Endothelial cell of umbilical vein (primary cell): ENCODE data around the gene MS4A10. TPM values are rescaled to one million over a fixed set of nuclear protein-coding genes. Genes with fewer than 3 reads are reported as not detected.
"Not testable (repeated sequence)": the region's sequence is repeated elsewhere in the genome, so short reads cannot be mapped to it uniquely, and the experiment has no call there.

Experiments
- BruUV-seq: library from RNA; stranded (reverse); fragments of 400-500 nt; replicated peaks from 2 replicates; lab custom pipeline; 2021; lab: Mats Ljungman, UMichigan
- CTCF ChIA-PET: fragments of 300-600, 350-600 bp; sonication (Branson Sonifier 250); formaldehyde crosslinking; loops from one replicate; lab custom pipeline; 2021; ENCODE audit warnings: antibody characterized with exemption, inconsistent platforms; lab: Charles Lee
- POLR2A ChIA-PET: fragments of 300-600, 350-600 bp; sonication (Branson Sonifier 250); formaldehyde crosslinking; loops from one replicate; lab custom pipeline; 2021; ENCODE audit warnings: antibody characterized with exemption, inconsistent platforms; lab: Charles Lee
- DNase-seq: peaks from one replicate; pipeline ENCODE4 v3.0.0-alpha.2; 2011; ENCODE audit warnings: low read depth, low spot score
- FAIRE-seq: peaks from 2 replicates; lab custom pipeline; 2011; peaks lifted over from hg19 to GRCh38; lab: Jason Lieb, UNC
- H2AFZ ChIP-seq: 2 replicates; pipeline ENCODE4 v1.6.0; 2012; ENCODE audit warnings: low read depth, low read length, control low read depth, inconsistent platforms
- H3K27ac ChIP-seq: 2 replicates; pipeline ENCODE4 v1.5.1; 2011; ENCODE audit warnings: low read depth, mild to moderate bottlenecking, control low read depth, low read length, moderate library complexity; ENCODE audit not compliant: insufficient read depth
- H3K27me3 ChIP-seq, 2 experiments: 2 replicates each; pipeline versions ENCODE4 v1.6.0 to v1.6.1; 2011; ENCODE audit warnings: low read length in 2 of 2, mixed read lengths in 1 of 2; ENCODE audit not compliant: control insufficient read depth in 2 of 2, insufficient read depth in 2 of 2
- H3K36me3 ChIP-seq, 2 experiments: 2 replicates in 1 of 2; 3 replicates in 1 of 2; pipeline ENCODE4 v1.5.1; 2011; ENCODE audit warnings: low read length in 2 of 2, mild to moderate bottlenecking in 1 of 2, moderate library complexity in 1 of 2; ENCODE audit not compliant: control insufficient read depth in 2 of 2, insufficient read depth in 2 of 2; ENCODE audit errors: extremely low read depth in 1 of 2
- H3K4me1 ChIP-seq: 3 replicates; pipeline ENCODE4 v1.5.1; 2011; ENCODE audit warnings: mild to moderate bottlenecking, low read length; ENCODE audit not compliant: control insufficient read depth, insufficient read depth; ENCODE audit errors: extremely low read depth
- H3K4me2 ChIP-seq: 2 replicates; pipeline ENCODE4 v1.6.1; 2011; ENCODE audit warnings: low read length, control low read depth, mixed read lengths; ENCODE audit not compliant: insufficient read depth
- H3K4me3 ChIP-seq, 3 experiments: fragments of 200-600 bp in 1 of 3; sonication (generic), shearing (Covaris generic) in 1 of 3; replicated peaks in 1 of 3; 2 replicates each; pipeline ENCODE4 v1.5.1; 2011 to 2016; ENCODE audit warnings: control low read depth in 3 of 3, low read length in 3 of 3, mild to moderate bottlenecking in 2 of 3, inconsistent platforms in 1 of 3, low read depth in 1 of 3, moderate library complexity in 1 of 3; ENCODE audit not compliant: insufficient read depth in 1 of 3
- H3K79me2 ChIP-seq: 2 replicates; pipeline ENCODE4 v1.6.0; 2012; ENCODE audit warnings: low read length, inconsistent platforms; ENCODE audit not compliant: control insufficient read depth, insufficient read depth
- H3K9ac ChIP-seq: replicated peaks from 2 replicates; pipeline ENCODE3; 2011; ENCODE audit warnings: low read length, control low read depth; ENCODE audit not compliant: insufficient read depth; ENCODE audit errors: extremely low read depth
- H3K9me1 ChIP-seq: replicated peaks from 3 replicates; pipeline ENCODE4 v1.6.0; 2011; ENCODE audit warnings: mild to moderate bottlenecking, low read length; ENCODE audit not compliant: control insufficient read depth, insufficient read depth; ENCODE audit errors: extremely low read depth
- H3K9me3 ChIP-seq: replicated peaks from 2 replicates; pipeline ENCODE4 v1.5.1; 2012; ENCODE audit warnings: low read length, inconsistent platforms; ENCODE audit not compliant: control insufficient read depth, insufficient read depth
- H4K20me1 ChIP-seq: replicated peaks from 2 replicates; pipeline ENCODE3; 2011; ENCODE audit warnings: mild to moderate bottlenecking, low read length; ENCODE audit not compliant: control insufficient read depth, insufficient read depth; ENCODE audit errors: extremely low read depth
- EZH2 ChIP-seq: IDR thresholded peaks from 2 replicates; pipeline ENCODE4 v1.6.1; 2012; ENCODE audit warnings: borderline replicate concordance, low read depth, mild to moderate bottlenecking, moderate library complexity, low read length, inconsistent platforms; ENCODE audit not compliant: severe bottlenecking
- FOS ChIP-seq: IDR thresholded peaks from 2 replicates; pipeline ENCODE4 v1.6.1; 2011; ENCODE audit warnings: mild to moderate bottlenecking, low read length, moderate library complexity, borderline replicate concordance; ENCODE audit not compliant: insufficient read depth
- GATA2 ChIP-seq: IDR thresholded peaks from 2 replicates; pipeline ENCODE4 v1.7.0; 2011; ENCODE audit warnings: low read depth, mild to moderate bottlenecking, moderate library complexity, mixed read lengths, low read length; ENCODE audit not compliant: insufficient read length, insufficient read depth
- MYC ChIP-seq: IDR thresholded peaks from one replicate; pipeline ENCODE4 v1.6.1; 2011; ENCODE audit warnings: mild to moderate bottlenecking, low read depth, low read length
- POLR2A ChIP-seq: IDR thresholded peaks from 2 replicates; pipeline ENCODE4 v1.6.1; 2012; ENCODE audit warnings: low read depth, mild to moderate bottlenecking, control low read depth, low read length
- POLR2AphosphoS5 ChIP-seq: IDR thresholded peaks from 2 replicates; pipeline ENCODE4 v1.6.1; 2012; ENCODE audit warnings: low read depth, mild to moderate bottlenecking, control low read depth, low read length, moderate library complexity; ENCODE audit not compliant: insufficient read depth
- dilution Hi-C: fragments of 300-500 bp; cut with MboI; formaldehyde crosslinking; loops from one replicate; pipeline ENCODE4 v1.15.0; 2019; ENCODE audit warnings: low sequenced_read_pairs; ENCODE audit not compliant: extremely low pct_ligation_motif_present
- intact Hi-C: fragments of 100-400 bp; cut with micrococcal nuclease; formaldehyde crosslinking; loops from one replicate; pipeline ENCODE4 v1.10.0; 2022
- polyA plus RNA-seq, 4 experiments: library from polyadenylated mRNA; depleted of rRNA in 3 of 4; stranded (reverse) in 3 of 4; unstranded in 1 of 4; fragments of >200 nt; gene quantifications; 2 replicates each; pipeline versions ENCODE4 v1.2.1 to v1.2.3, GENCODE V29; 2011 to 2012; ENCODE audit warnings: missing spikeins in 1 of 4
- total RNA-seq: library from RNA; stranded (reverse); gene quantifications from 2 replicates; pipeline ENCODE4 v1.2.3, GENCODE V29; 2021
- TF ChIP-seq, protein P1 (sequence below), 2 donors: IDR thresholded peaks; 1 replicate in 1 of 2; 2 replicates in 1 of 2; pipeline ENCODE4 v1.5.1; 2011; ENCODE audit warnings: low read length in 2 of 2, mild to moderate bottlenecking in 2 of 2, moderate library complexity in 2 of 2, control low read depth in 1 of 2, inconsistent platforms in 1 of 2, low read depth in 1 of 2; ENCODE audit not compliant: insufficient read depth in 1 of 2; ENCODE audit errors: extremely low read depth in 1 of 2

MS4A10 gene
- total and polyA plus RNA-seq, 2 donors (not counting 3 experiments of a cell fraction or from before 2014, with no cell fraction given): not detected

DNA sequence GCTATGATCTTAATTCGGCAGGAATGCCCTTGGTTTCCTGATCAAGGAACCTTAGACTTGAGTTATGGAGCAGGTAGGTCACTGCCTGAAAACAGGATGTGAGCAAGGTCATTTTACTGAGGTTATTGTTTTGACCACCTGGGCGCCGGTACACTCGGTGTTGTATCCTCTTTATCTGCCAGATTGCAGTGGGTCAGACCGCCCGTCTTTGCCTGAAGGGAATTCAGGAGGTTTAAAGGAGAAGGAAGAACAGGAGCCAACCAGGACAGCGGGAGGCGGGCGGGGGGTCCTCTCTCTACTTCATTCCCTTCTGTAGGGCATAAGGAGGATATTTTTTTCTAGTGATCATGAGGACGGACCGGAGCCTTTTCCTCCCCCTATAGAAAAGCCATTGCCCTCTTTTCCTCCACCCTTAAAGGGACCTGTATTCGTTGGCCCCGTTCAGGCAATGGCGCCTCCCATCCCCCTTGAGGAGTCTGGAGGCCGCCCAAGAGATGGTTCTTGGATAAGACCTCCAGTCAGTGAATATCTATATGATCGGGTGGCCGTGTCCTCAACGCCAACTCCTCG, 27.8 kb upstream of the MS4A10 start:
- Histone ChIP-seq H3K27me3 (peaks cover 4 to 13% of the 10 kb centered on the region in 2 experiments), H2AFZ (no peak overlapping the region), H3K9me1 (no peaks in the 10 kb centered on the region), H3K4me1 (no peaks in the 10 kb centered on the region), H3K4me2 (no peak overlapping the region), H3K27ac (no peak overlapping the region), H3K36me3 (no peaks in the 10 kb centered on the region), H3K9ac (no peak overlapping the region), H3K4me3 (no peak overlapping the region), H3K9me3 (no peaks in the 10 kb centered on the region), H3K79me2 (no peaks in the 10 kb centered on the region), H4K20me1 (no peaks in the 10 kb centered on the region)
- intact Hi-C loops (no loop called here), dilution Hi-C loops (no loop called here)
- TF ChIP-seq POLR2AphosphoS5: no peak
- no peak for TF ChIP-seq POLR2A
- no peak for TF ChIP-seq FOS
- TF ChIP-seq GATA2: no peak
- TF ChIP-seq, protein P1, sequence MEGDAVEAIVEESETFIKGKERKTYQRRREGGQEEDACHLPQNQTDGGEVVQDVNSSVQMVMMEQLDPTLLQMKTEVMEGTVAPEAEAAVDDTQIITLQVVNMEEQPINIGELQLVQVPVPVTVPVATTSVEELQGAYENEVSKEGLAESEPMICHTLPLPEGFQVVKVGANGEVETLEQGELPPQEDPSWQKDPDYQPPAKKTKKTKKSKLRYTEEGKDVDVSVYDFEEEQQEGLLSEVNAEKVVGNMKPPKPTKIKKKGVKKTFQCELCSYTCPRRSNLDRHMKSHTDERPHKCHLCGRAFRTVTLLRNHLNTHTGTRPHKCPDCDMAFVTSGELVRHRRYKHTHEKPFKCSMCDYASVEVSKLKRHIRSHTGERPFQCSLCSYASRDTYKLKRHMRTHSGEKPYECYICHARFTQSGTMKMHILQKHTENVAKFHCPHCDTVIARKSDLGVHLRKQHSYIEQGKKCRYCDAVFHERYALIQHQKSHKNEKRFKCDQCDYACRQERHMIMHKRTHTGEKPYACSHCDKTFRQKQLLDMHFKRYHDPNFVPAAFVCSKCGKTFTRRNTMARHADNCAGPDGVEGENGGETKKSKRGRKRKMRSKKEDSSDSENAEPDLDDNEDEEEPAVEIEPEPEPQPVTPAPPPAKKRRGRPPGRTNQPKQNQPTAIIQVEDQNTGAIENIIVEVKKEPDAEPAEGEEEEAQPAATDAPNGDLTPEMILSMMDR (IDR thresholded peaks at IDR 0.05; ENCODE audit: extremely low read depth in 1 of 2, insufficient read depth in 1 of 2, low read depth in 1 of 2, low read length in 2 of 2): no peak
- TF ChIP-seq MYC: no peak
- no peak for TF ChIP-seq EZH2
- ChIA-PET CTCF (interaction anchor here (1.0 to 1.6 kb wide), 7 partner anchors 8 to 492 kb away, joined by 3 to 12 read pairs (median 5); no protein-coding TSS in a partner anchor), POLR2A (no interaction called here)
- no peak for FAIRE-seq
- BruUV-seq: no TSS peak
- DNase-seq: no peak

DNA sequence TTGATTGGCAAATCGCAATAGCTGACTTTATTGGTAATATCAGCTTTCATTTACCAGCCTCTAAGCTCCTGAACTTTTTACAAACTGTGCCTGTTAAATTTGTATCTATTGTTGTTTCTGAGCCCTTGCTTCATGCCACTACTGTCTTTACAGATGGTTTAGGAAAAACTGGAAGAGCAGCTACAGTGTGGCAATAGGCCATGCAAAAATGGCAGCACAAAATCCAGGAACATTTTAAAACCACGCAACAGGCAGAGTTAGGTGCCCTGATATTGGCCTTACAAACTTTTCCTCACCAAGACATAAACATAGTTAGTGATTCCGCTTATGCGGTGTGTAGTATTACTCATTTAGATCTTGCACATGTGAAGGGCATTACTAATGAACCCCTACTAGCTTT, 26.5 kb upstream of the MS4A10 start:
- dilution Hi-C loops, H3K9me3 ChIP-seq, H3K79me2 ChIP-seq, H4K20me1 ChIP-seq, H3K9ac ChIP-seq, H2AFZ ChIP-seq, H3K36me3 ChIP-seq, H3K4me2 ChIP-seq, H3K9me1 ChIP-seq, DNase-seq, BruUV-seq, FAIRE-seq, POLR2A ChIA-PET, H3K4me1 ChIP-seq, H3K27ac ChIP-seq, H3K4me3 ChIP-seq, intact Hi-C loops: not testable (repeated sequence)
- CTCF ChIA-PET: interaction anchor here (0.9 kb wide), 1 partner anchor 9 kb away, joined by 3 read pairs; no protein-coding TSS in a partner anchor
- peaks cover 8 to 13% of the 10 kb centered on the region in 2 experiments for H3K27me3 ChIP-seq

DNA sequence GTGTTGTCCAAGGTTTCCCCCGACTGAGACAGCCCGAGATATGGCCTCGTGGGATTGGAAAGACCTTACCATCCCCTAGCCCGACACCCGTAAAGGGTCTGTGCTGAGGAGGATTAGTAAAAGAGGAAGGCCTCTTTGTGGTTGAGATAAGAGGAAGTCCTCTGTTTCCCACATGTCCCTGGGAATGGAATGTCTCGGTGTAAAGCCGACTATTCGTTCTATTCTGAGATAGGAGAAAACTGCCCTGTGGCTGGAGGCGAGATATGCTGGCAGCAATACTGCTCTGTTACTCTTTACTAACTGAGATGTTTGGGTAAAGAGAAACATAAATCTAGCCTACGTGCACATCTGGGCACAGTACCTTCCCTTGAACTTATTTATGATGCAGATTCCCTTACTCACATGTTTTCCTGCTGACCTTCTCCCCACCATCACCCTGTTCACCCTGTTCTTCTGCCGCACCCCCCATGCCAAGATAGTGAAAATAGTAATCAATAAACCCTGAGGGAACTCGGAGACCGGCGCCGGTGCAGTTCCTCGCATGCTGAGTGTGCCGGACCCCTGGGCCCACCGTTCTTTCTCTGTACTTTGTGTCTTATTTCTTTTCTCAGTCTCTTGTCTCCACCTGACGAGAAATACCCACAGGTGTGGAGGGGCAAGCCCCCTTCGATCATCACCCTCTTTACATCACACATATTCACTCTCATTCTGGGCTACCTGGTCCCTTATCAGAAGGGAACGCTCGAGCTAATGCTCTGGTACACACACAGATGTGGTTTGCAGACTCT, 25.5 kb upstream of the MS4A10 start:
- H3K4me3 ChIP-seq, H3K4me1 ChIP-seq, H3K36me3 ChIP-seq, DNase-seq, H3K9me1 ChIP-seq, FAIRE-seq, H3K9ac ChIP-seq, H3K27ac ChIP-seq, H3K9me3 ChIP-seq, H2AFZ ChIP-seq, H3K4me2 ChIP-seq, H4K20me1 ChIP-seq, BruUV-seq, POLR2A ChIA-PET, dilution Hi-C loops, H3K79me2 ChIP-seq: not testable (repeated sequence)
- intact Hi-C loops: loop anchor here (5.0 kb wide), 1 partner anchor 492 kb away; no protein-coding TSS in a partner anchor
- H3K27me3 ChIP-seq: peaks cover 12 to 14% of the 10 kb centered on the region in 2 experiments
- CTCF ChIA-PET: interaction anchor here (1.0 to 1.4 kb wide), 2 partner anchors 15 to 56 kb away, joined by 3 to 4 read pairs; no protein-coding TSS in a partner anchor
